Ovary (tissue), 9 donors: ENCODE measurements around the gene FARP1. TPM values are rescaled to one million over a fixed set of nuclear protein-coding genes. Genes with fewer than 3 reads are reported as not detected.
A peak's percentile ranks its signal among the peaks of the same experiment; 100 is the strongest.

ENCODE experiments used
- DNase-seq, 5 donors: peaks; one replicate each; pipeline ENCODE4 v3.0.0-alpha.2; 2019 to 2020
- H3K27ac ChIP-seq, 2 donors: fragments of 200-600 bp; one replicate each; pipeline versions ENCODE4 v1.5.1 to v1.8.0; 2019 to 2022
- H3K27me3 ChIP-seq: fragments of 200-600 bp; one replicate; pipeline ENCODE4 v1.8.0; 2022
- H3K36me3 ChIP-seq: fragments of 200-600 bp; sonication (generic); one replicate; pipeline ENCODE4 v1.5.1; 2019
- H3K4me1 ChIP-seq: one replicate; pipeline ENCODE4 v1.8.1; 2013; ENCODE audit warnings: mild to moderate bottlenecking, moderate library complexity; ENCODE audit not compliant: insufficient read depth
- H3K4me3 ChIP-seq: fragments of 200-600 bp; sonication (generic); one replicate; pipeline ENCODE4 v1.5.1; 2017
- H3K9me3 ChIP-seq, 2 donors: fragments of 200-600 bp in 1 of 2; sonication (generic) in 1 of 2; one replicate each; pipeline versions ENCODE4 v1.5.1 to v1.8.1; 2013 to 2019; ENCODE audit warnings: mild to moderate bottlenecking in 1 of 2, moderate library complexity in 1 of 2
- CTCF ChIP-seq, 3 donors: fragments of 450-650 bp in 2 of 3; fragments of 200-600 bp in 1 of 3; IDR thresholded peaks; one replicate each; pipeline versions ENCODE4 v1.5.1 to v1.8.0; 2016 to 2022; ENCODE audit warnings: antibody characterized with exemption in 3 of 3, mild to moderate bottlenecking in 1 of 3
- EP300 ChIP-seq: sonication (generic); formaldehyde crosslinking; IDR thresholded peaks from one replicate; pipeline ENCODE4 v1.6.1; 2017; ENCODE audit warnings: antibody characterized with exemption
- POLR2A ChIP-seq: fragments of 450-650 bp; IDR thresholded peaks from one replicate; pipeline ENCODE4 v1.6.1; 2017; ENCODE audit warnings: antibody characterized with exemption, mild to moderate bottlenecking, moderate library complexity
- WGBS, 3 donors: extraction: QIAGEN DNeasy Blood & Tissue Kit in 1 of 3; methylation state at CpG; one replicate each; pipeline versions ENCODE4 v1.1.5 to v1.1.7; 2013 to 2017; 5-methylcytosine and 5-hydroxymethylcytosine counted together
- intact Hi-C, 4 donors: fragments of 100-400 bp; cut with DNase I; formaldehyde crosslinking; loops; one replicate each; pipeline versions ENCODE4 v1.11.0 to v1.15.1; 2022 to 2023
- polyA plus RNA-seq, 2 donors: library from polyadenylated mRNA; stranded (reverse); fragments of 200-250 nt in 1 of 2; fragments of 350-450 nt in 1 of 2; fragmentation: Illumina TruSeq in 1 of 2; extraction: RNeasy Lipid Tissue Mini Kit (QIAGEN cat#74804) in 1 of 2; gene quantifications; one replicate each; pipeline ENCODE4 v1.2.3, GENCODE V29; 2013 to 2014
- total RNA-seq, 7 donors: library from RNA; depleted of rRNA in 2 of 7; stranded (reverse); fragments of >200 nt in 2 of 7; fragmentation: NEBNext Ultra II Directional in 3 of 7; extraction: Animal tissue kit (Norgen Biotek cat#: 25700) in 3 of 7; gene quantifications; one replicate each; pipeline versions ENCODE4 v1.1.0 to v1.2.4, GENCODE V29; 2016 to 2023
- donor health status: DM: no; HTN: no; CAD: no; lungs with moderate emphysema.
- donor health status: DM: no; HTN: no; CAD: no.
- donor health status: Bipolar disorder and iron deficiency.
- donor health status: DM: yes; HTN: yes; CAD: no.
- donor health status: DM: no; HTN: no; CAD: no.
- donor health status: DM: yes; HTN: yes; CAD: no.

Gene FARP1
- total and polyA plus RNA-seq, 9 donors, result 10.2 to 90.1 (median 35.6) TPM

GRCh38 chr13:98173431-98174152, 30.7 kb downstream of the FARP1 start:
- DNase-seq, result peak; percentile 40 to 59 (median 47)
- Histone ChIP-seq H3K9me3 (no peaks in the 10 kb centered on the region), H3K4me1 (peaks cover 20% of the 10 kb centered on the region), H3K4me3 (no peak overlapping the region), H3K27me3 (no peaks in the 10 kb centered on the region), H3K27ac (peak overlapping the region in 1 of 2 donors; percentile 62), H3K36me3 (no peaks in the 10 kb centered on the region)
- TF ChIP-seq EP300, result no peak
- 4 to 8% (median 6%) methylated on average over 9 of the region's 9 CpGs for WGBS, 3 donors
- intact Hi-C loops, result no loop called here

GRCh38 chr13:98174307-98174706, 31.4 kb downstream of the FARP1 start:
- Histone ChIP-seq H3K9me3 (no peaks in the 10 kb centered on the region), H3K4me1 (peaks cover 20% of the 10 kb centered on the region), H3K36me3 (no peaks in the 10 kb centered on the region), H3K4me3 (no peak overlapping the region), H3K27me3 (no peaks in the 10 kb centered on the region), H3K27ac (peak overlapping the region in 1 of 2 donors; percentile 62)
- intact Hi-C loops, result no loop called here
- WGBS, 3 donors, result 17 to 32% (median 24%) methylated on average over 7 of the region's 7 CpGs
- no peak for DNase-seq
- no peak for TF ChIP-seq CTCF (IDR thresholded peaks at IDR 0.05)
- no peak for TF ChIP-seq EP300
- no peak for TF ChIP-seq POLR2A

GRCh38 chr13:98175043-98175442, 32.1 kb downstream of the FARP1 start:
- peaks cover 20% of the 10 kb centered on the region for H3K4me1 ChIP-seq
- no peak for DNase-seq
- no peak overlapping the region for H3K4me3 ChIP-seq
- no peak overlapping the region for H3K27ac ChIP-seq
- H3K27me3 ChIP-seq, result no peaks in the 10 kb centered on the region
- H3K36me3 ChIP-seq, result no peaks in the 10 kb centered on the region
- no peak for TF ChIP-seq EP300
- no peak for TF ChIP-seq POLR2A
- TF ChIP-seq CTCF (IDR thresholded peaks at IDR 0.05), result no peak
- no peaks in the 10 kb centered on the region for H3K9me3 ChIP-seq
- intact Hi-C loops, result no loop called here
- 29 to 37% (median 31%) methylated on average over 3 of the region's 3 CpGs for WGBS, 3 donors

GRCh38 chr13:98175823-98176222, 32.9 kb downstream of the FARP1 start:
- H3K36me3 ChIP-seq, result no peaks in the 10 kb centered on the region
- intact Hi-C loops, result no loop called here
- peaks cover 20% of the 10 kb centered on the region for H3K4me1 ChIP-seq
- H3K9me3 ChIP-seq, result no peaks in the 10 kb centered on the region
- TF ChIP-seq EP300, result no peak
- no peak for TF ChIP-seq CTCF (IDR thresholded peaks at IDR 0.05)
- TF ChIP-seq POLR2A, result no peak
- H3K4me3 ChIP-seq, result no peak overlapping the region
- H3K27ac ChIP-seq, result no peak overlapping the region
- no peak for DNase-seq
- WGBS, 3 donors, result 62 to 70% (median 64%) methylated on average over 3 of the region's 3 CpGs
- H3K27me3 ChIP-seq, result no peaks in the 10 kb centered on the region
